Omental fat pad (tissue), 4 donors: ENCODE measurements around the gene KRT15. TPM values are rescaled to one million over a fixed set of nuclear protein-coding genes. Genes with fewer than 3 reads are reported as not detected.

Source experiments
- ATAC-seq: fragments of 150-250 bp; one replicate; pipeline ENCODE4 v1.9.1; 2016; ENCODE audit warnings: mild to moderate bottlenecking, moderate library complexity; ENCODE audit not compliant: low FRiP score
- DNase-seq: peaks from one replicate; pipeline ENCODE4 v3.0.0-alpha.2; 2019; ENCODE audit warnings: low spot score
- total RNA-seq, 4 donors: library from RNA; depleted of rRNA; stranded (reverse); fragments of >200 nt; gene quantifications; one replicate each; pipeline ENCODE4 v1.1.0, GENCODE V29; 2016
- TF ChIP-seq, protein P1 (sequence below), 3 donors: fragments of 450-650 bp; IDR thresholded peaks; one replicate each; pipeline ENCODE4 v1.5.1; 2016 to 2017; ENCODE audit warnings: antibody characterized with exemption in 3 of 3, mild to moderate bottlenecking in 3 of 3, moderate library complexity in 2 of 3

Gene KRT15
- total RNA-seq, 4 donors from 2014 or later = 0.31 to 2.5 (median 1.8) TPM; not detected in 1

DNA sequence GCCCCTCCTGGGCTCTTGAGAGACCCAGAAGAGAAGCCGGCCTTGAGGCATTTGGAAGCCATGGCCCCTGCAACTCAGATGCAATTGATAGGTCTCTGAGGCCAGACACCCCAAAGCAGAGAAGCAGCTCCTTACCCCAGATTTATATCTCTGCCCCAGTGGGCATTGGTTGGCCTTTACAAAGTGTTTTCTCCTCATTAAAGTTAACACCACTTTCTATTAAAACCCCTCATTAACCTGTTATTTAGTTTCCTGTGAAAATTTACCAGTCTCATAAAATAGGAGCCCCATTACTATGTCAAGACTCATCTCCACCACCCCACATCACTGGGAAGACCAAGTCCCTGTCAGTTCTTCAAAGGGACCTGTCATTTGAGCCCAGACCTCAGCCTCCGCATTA is 37.7 kb downstream of the KRT15 start, which contains the start of gene KRT35:
Gene KRT35 (minus strand): TSS at position 116 of the 400 bp plus-strand sequence. CDS start 54 bp downstream, at position 62.
- DNase-seq (no peak), ATAC-seq (no peak)
- TF ChIP-seq, protein P1, sequence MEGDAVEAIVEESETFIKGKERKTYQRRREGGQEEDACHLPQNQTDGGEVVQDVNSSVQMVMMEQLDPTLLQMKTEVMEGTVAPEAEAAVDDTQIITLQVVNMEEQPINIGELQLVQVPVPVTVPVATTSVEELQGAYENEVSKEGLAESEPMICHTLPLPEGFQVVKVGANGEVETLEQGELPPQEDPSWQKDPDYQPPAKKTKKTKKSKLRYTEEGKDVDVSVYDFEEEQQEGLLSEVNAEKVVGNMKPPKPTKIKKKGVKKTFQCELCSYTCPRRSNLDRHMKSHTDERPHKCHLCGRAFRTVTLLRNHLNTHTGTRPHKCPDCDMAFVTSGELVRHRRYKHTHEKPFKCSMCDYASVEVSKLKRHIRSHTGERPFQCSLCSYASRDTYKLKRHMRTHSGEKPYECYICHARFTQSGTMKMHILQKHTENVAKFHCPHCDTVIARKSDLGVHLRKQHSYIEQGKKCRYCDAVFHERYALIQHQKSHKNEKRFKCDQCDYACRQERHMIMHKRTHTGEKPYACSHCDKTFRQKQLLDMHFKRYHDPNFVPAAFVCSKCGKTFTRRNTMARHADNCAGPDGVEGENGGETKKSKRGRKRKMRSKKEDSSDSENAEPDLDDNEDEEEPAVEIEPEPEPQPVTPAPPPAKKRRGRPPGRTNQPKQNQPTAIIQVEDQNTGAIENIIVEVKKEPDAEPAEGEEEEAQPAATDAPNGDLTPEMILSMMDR (IDR thresholded peaks at IDR 0.05) = no peak

DNA sequence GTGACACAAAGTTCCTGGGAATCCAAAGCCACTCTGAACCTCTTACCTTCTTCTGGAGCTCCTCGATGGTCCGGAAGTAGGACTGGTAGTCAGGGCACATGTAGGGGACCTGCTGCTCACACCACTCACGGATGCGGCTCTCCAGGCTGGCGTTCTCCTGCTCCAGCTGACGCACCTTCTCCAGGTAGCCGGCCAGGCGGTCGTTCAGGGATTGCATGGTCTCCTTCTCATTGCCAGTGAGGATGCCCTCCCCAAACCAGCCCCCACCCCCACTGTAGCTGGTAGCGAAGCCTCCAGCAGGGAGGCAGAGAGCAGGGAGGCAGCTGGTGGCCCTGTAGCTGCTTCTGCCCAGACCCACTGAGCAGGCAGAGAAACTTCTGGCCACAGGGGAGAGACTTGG is 38.1 kb downstream of the KRT15 start:
- TF ChIP-seq, protein P1 (IDR thresholded peaks at IDR 0.05) = no peak
- DNase-seq = no peak
- no peak for ATAC-seq

DNA sequence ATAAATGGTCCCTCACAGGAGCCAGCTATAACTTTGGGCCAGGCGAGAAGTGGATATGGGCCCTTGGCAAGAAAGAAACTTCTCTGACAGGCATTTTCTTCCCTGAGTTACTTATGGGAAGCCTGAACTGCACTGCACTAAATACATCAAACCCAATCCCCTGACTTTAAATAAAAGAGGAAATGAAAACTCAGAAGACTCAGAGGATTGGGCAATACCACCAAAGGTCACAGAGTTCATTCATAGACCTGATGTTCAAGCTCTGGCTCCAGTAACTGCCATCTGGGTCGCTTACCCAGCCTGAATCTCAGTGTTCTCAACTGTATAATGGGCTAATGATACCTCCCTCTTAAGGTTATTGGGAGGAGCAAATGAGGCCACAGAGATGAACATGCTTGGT is 38.6 kb downstream of the KRT15 start:
- TF ChIP-seq, protein P1 (IDR thresholded peaks at IDR 0.05) = no peak
- no peak for DNase-seq
- no peak for ATAC-seq

DNA sequence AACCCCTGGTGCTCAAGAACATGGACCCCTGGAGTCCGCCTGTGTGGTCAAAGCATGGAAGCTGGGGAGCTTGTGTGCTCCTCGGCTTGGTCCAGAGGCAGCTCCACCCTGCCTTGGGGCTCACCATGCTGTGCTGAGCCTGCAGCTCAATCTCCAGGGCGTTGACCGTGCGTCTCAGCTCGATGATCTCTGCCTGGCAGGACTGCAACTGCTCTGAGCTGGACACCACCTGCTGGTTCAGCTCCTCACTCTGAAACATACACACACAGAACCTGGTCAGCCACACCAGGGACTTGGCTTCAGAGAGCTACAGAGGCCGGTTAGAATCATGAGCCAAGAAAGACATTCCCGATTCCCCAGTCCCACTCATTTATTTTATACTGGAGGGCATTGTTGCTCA is 40.5 kb downstream of the KRT15 start:
- DNase-seq (no peak), ATAC-seq (no peak)
- TF ChIP-seq, protein P1 (IDR thresholded peaks at IDR 0.05) = no peak

GRCh38 chr17:41476866-41477815 is 41.5 kb downstream of the KRT15 start:
- TF ChIP-seq, protein P1 (IDR thresholded peaks at IDR 0.05) = no peak
- DNase-seq (no peak), ATAC-seq (no peak)

GRCh38 chr17:41475421-41475820 is 43.3 kb downstream of the KRT15 start:
- TF ChIP-seq, protein P1 (IDR thresholded peaks at IDR 0.05) = no peak
- no peak for DNase-seq
- no peak for ATAC-seq

DNA sequence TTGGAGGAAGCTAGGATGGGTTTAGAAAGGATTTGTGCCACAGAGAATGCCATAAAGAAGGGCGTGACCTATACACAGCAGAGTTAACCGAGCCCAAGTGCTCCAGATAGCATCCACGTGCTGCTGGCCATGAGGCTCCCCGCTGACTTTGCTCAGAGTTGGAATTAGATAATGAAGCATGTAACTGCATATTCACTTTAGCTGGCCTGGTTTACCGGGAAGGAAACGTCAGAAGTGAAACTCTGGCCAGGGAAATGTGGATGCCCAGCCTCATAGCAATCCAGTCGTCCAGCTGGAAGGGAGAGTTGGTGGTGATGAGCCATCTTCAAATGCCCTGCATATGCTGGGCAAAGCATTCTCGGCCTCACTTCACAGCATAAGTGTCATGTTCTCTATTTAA is 43.8 kb downstream of the KRT15 start:
- TF ChIP-seq, protein P1 (IDR thresholded peaks at IDR 0.05) = no peak
- DNase-seq = no peak
- no peak for ATAC-seq
